ENCODE data around the gene LAMTOR5. TPM values are rescaled to one million over a fixed set of nuclear protein-coding genes. Genes with fewer than 3 reads are reported as not detected.

LAMTOR5 gene
- total RNA-seq, 1 experiment from 2014 or later, result 119 TPM

- peaks cover 9% of the 10 kb centered on the region for H3K27me3 ChIP-seq (ENCODE audit: control insufficient read depth, insufficient read depth, low read length)
- H3K27ac ChIP-seq (ENCODE audit: low read length), result no peak within 1 kb of the TSS
- in situ Hi-C loops (cut with HindIII; ENCODE audit: low pct_unique_long_range_greater_than_20kb, low sequenced_read_pairs), result no loop called here
- H3K36me3 ChIP-seq (ENCODE audit: control insufficient read depth, insufficient read depth, low read length), result no peaks in the 10 kb centered on the region
- TF ChIP-seq CTCF (IDR thresholded peaks at IDR 0.05) (no peak), POLR2AphosphoS5 (IDR thresholded peaks at IDR 0.05; ENCODE audit: low read depth, low read length) (no peak), TCF7L2 (IDR thresholded peaks at IDR 0.05; ENCODE audit: low read depth, low read length) (no peak), REST (IDR thresholded peaks at IDR 0.05; ENCODE audit: insufficient read depth in 1 of 2, low read depth in 2 of 2, low read length in 1 of 2) (no peak), SIN3A (IDR thresholded peaks at IDR 0.05; ENCODE audit: borderline replicate concordance, insufficient read depth, low read depth, low read length) (no peak)
- ATAC-seq, result no peak
- no peak within 1 kb of the TSS for H3K4me3 ChIP-seq (ENCODE audit: low read depth in 2 of 2, low read length in 2 of 2)
- no peaks in the 10 kb centered on the region for H3K4me1 ChIP-seq (ENCODE audit: control insufficient read depth, insufficient read depth, low read length)
- CTCF ChIA-PET, result no interaction called here
- DNase-seq (ENCODE audit: low read depth, low spot score), result no peak
- H3K9me3 ChIP-seq (ENCODE audit: control insufficient read depth, insufficient read depth, low read depth, low read length), result no peaks in the 10 kb centered on the region
- POLR2A ChIA-PET, result no interaction called here
- BruUV-seq (replicated peaks), result no TSS peak
- intact Hi-C loops (cut with micrococcal nuclease; ENCODE audit: unreplicated experiment), result no loop called here
Observed at GRCh38 chr1:110450929-110451328, 43.4 kb upstream of the LAMTOR5 start, which contains the start of gene PROK1. Gene PROK1, plus strand, starts transcription at chr1:110451149. Its CDS starts 68 bp downstream, at chr1:110451217.

GRCh38 chr1:110449661-110450651, 42.5 kb upstream of the LAMTOR5 start:
- ATAC-seq, result 0 out of 2 replicates have a peak, but pooled peaks have one; percentile 30
- BruUV-seq (replicated peaks), result no TSS peak

More at GRCh38 chr1:110449661-110450651, 42.5 kb upstream of the LAMTOR5 start:
- ChIA-PET CTCF (no interaction called here), POLR2A (no interaction called here)
- in situ Hi-C loops (cut with HindIII; ENCODE audit: low pct_unique_long_range_greater_than_20kb, low sequenced_read_pairs), result no loop called here
- H3K9me3 ChIP-seq (ENCODE audit: control insufficient read depth, insufficient read depth, low read depth, low read length), result no peaks in the 10 kb centered on the region
- no peak overlapping the region for H3K4me3 ChIP-seq (ENCODE audit: low read depth in 2 of 2, low read length in 2 of 2)
- intact Hi-C loops (cut with micrococcal nuclease; ENCODE audit: unreplicated experiment), result no loop called here
- TF ChIP-seq TCF7L2 (IDR thresholded peaks at IDR 0.05; ENCODE audit: low read depth, low read length), result no peak
- no peak for TF ChIP-seq CTCF (IDR thresholded peaks at IDR 0.05)
- TF ChIP-seq REST (IDR thresholded peaks at IDR 0.05; ENCODE audit: insufficient read depth in 1 of 2, low read depth in 2 of 2, low read length in 1 of 2), result no peak
- no peak for TF ChIP-seq SIN3A (IDR thresholded peaks at IDR 0.05; ENCODE audit: borderline replicate concordance, insufficient read depth, low read depth, low read length)
- no peak for TF ChIP-seq POLR2AphosphoS5 (IDR thresholded peaks at IDR 0.05; ENCODE audit: low read depth, low read length)
- DNase-seq (ENCODE audit: low read depth, low spot score), result no peak
- H3K27ac ChIP-seq (ENCODE audit: low read length), result no peak overlapping the region
- H3K4me1 ChIP-seq (ENCODE audit: control insufficient read depth, insufficient read depth, low read length), result no peaks in the 10 kb centered on the region
- peaks cover 9% of the 10 kb centered on the region for H3K27me3 ChIP-seq (ENCODE audit: control insufficient read depth, insufficient read depth, low read length)
- H3K36me3 ChIP-seq (ENCODE audit: control insufficient read depth, insufficient read depth, low read length), result no peaks in the 10 kb centered on the region
